Activated naive CD4-positive, alpha-beta T cell treated with Interleukin-2 at 50 U/mL for 16 hours (primary cell): ENCODE results near the gene RNFT2.

Experiments
- DNase-seq: peaks from one replicate; pipeline ENCODE4 v3.0.0-alpha.2; 2020

Gene RNFT2, protein sequence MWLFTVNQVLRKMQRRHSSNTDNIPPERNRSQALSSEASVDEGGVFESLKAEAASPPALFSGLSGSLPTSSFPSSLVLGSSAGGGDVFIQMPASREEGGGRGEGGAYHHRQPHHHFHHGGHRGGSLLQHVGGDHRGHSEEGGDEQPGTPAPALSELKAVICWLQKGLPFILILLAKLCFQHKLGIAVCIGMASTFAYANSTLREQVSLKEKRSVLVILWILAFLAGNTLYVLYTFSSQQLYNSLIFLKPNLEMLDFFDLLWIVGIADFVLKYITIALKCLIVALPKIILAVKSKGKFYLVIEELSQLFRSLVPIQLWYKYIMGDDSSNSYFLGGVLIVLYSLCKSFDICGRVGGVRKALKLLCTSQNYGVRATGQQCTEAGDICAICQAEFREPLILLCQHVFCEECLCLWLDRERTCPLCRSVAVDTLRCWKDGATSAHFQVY

DNA sequence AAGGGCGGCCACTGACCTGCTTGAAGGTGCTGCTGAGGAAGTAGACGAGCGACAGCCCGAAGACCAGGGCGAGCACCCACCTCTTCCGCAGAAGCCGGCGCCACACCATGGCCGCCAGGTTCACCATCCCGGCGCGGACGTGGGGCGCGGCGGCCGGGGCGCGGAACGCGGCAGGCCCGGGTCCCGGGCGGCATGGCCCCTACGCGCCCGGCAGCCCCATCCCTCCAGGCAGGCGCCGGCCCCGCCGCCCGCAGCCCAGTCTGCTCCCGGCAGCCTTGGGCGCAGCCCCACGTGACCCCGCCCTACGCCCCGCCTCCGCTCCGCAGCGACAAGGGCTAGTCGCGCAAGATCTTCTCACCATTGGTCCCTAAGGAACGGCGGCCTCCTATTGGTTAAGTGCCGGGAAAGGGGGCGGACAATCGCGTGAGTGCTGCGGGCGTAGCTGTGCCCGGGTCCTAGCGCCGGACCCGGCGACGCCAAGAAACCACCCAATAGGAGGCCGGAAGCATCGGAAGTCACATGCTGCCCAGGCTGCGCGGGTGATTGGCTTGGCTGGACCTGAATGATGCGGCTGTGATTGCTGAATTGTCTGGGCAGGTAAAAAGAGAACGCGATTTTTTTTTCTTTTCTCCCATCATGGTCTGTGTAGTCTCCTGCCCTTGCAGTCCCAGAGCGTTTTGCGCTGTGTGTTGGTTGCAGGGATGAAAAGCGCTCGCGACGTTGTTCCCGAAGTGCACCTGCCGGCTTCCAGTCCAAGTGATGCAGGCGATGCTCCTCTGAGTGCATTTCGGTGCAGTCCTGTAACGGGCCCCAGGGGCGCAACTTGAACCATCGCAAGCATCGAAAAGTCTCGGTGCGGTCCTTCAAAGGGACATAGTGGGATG lies at the start of gene RNFT2, which contains the start of gene SPRING1:
RNFT2 (plus strand) TSS at position 542 of the 884 bp plus-strand sequence. CDS start 2,183 bp downstream, outside the sequence.
SPRING1 (minus strand) TSS at position 296 of the 884 bp plus-strand sequence; CDS start at position 127, 169 bp downstream.
- DNase-seq, result peak; percentile 99

DNA sequence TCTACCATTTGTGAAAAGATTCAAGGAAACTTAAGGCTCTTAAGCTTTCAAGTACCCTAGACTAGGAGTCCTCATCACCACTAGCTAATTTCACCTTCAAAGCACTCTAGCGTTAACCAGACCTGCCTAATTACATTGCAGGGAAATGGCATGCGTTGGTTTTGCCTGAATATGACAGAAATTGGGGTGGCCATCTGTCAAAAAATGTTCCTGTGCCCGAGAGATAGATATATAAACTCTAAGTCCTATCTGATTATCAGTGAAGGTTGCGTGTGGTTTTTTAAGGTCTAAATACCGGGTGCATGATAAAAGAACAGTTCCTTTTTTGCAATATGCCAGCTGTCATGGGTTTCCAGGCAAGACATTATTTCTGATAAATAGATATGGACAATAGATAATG lies 48.6 kb upstream of the RNFT2 start:
- no peak for DNase-seq

DNA sequence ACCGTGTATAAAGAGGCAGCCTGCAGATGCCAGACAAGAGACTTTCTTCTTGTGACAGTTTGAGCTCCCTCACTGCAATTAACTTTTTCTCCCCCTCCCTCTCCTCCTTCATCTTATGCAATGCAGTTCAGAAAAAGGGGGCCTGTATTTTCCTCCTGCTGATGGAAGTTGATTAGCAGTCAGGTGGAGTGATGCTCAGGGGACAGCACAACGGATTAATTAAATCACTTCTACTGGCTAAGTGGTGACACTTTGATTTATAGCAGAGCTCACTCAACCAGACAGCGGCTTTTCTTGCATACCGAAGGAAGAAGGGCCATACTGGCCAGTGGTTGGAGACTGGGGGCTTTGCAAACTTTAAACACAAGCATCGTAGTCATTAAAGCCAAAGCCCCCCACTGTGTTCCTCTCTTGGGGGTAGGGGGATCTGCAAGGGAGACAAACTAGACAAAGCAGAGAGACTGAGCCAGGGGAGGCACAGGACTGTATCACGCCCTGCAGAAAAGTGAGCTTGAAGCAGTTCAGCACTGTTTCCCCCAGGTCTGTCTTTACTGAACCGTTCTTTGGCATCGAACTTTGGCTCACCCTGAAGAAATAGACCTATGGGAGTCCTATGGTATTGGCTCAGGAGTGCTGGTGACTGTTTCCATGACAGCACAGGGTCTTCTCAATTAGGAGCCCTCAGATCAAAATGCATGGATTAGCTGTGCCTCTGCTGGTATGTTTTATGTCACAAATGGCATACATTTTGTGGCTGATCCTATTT lies 48.0 kb upstream of the RNFT2 start:
- DNase-seq, result no peak

DNA sequence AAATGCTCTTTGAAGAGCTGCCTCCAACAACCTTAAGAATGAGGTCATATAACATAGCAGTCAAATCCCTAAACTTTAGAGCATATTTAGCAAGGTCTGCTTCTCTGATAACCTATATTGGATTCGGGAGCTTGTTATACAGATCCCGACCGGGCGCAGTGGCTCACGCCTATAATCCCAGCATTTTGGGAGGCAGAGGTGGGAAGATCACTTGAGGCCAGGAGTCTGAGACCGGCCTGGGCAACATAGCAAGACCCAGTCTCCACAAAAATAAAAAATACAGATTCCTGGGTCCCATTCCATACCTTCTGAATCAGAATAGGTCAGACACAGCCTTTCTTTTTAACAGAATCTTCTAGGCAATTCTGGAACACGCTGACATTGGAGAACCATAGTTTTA lies 46.9 kb upstream of the RNFT2 start:
- DNase-seq, result no peak

DNA sequence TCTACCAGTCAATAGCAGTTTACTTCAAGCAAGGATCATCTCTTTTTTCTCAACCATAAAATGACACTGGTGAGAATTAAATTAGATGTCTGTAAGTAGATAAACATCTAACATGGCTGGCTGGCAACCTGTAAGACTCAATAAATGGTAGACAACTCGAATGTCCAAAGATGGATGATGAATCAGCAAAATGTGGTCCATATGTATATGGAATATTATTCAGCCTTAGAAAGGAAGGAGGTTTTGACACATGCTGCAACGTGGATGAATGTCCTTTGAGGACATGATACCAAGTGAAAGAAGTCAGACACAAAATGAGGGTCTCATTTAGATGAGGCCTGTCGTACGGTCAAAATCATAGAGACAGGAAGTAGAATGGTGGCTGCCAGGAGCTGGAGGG lies 46.5 kb upstream of the RNFT2 start:
- no peak for DNase-seq

DNA sequence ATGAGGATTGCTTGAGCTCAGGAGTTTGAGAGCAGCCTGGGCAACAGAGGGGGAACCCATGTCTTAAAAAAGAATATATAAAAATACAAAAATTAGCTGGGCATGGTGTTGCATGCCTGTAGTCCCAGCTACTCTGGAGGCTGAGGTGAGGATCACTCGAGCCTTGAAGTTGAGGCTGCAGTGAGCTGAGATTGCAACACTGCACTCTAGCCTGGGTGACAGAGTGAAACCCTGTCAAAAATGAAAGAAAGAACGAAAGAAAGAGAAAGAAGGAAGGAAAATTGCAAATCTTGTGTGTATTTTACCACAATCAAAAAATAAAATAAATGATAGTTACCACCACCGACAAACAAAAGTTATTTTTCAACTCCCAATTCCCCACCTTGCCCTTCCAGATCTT lies 45.5 kb upstream of the RNFT2 start:
- DNase-seq, result no peak

DNA sequence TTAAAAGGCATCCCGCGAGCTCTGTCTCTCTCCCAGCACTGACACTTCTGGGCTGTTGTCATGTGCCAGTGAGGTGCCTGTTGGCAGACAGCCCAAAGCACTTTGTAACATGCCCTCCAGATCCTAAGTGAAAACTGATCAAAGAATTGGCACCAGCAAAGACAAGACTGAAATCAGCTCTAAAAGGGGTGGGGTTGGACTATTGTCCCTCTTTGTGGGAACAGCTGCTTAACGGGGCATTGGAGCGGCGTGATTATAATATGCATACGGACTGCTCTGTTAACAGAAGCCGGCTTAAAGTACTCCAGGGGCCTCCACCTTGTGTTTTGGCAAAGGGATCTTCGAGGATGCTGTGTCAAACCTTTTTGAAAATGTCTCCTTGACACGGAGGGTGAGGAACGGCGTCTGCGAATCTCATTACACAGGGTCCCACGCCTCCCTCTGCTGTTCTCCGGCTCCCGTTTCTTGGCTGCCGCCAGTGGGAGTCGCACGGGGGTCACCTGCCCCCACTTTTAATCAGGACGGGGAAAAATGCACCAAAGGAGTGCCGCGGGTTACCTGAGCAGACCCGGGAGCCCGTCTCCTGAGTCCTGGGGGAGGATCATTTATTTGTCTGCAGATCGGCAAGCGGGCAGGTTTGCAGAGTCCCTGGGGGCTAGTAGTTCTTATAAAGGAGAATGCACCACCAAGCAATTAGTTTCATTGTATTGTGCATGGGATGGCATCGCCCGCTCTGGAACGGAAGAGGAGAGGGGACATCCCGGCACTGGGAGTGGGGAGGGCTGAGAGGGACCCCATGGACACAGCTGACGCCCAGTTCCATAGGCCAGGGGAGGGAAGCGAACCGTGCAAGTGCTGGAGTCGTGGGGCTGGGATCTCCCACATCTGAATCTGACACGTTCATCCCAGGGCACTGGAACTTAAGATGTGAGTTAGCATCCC lies 44.6 kb upstream of the RNFT2 start:
- no peak for DNase-seq

DNA sequence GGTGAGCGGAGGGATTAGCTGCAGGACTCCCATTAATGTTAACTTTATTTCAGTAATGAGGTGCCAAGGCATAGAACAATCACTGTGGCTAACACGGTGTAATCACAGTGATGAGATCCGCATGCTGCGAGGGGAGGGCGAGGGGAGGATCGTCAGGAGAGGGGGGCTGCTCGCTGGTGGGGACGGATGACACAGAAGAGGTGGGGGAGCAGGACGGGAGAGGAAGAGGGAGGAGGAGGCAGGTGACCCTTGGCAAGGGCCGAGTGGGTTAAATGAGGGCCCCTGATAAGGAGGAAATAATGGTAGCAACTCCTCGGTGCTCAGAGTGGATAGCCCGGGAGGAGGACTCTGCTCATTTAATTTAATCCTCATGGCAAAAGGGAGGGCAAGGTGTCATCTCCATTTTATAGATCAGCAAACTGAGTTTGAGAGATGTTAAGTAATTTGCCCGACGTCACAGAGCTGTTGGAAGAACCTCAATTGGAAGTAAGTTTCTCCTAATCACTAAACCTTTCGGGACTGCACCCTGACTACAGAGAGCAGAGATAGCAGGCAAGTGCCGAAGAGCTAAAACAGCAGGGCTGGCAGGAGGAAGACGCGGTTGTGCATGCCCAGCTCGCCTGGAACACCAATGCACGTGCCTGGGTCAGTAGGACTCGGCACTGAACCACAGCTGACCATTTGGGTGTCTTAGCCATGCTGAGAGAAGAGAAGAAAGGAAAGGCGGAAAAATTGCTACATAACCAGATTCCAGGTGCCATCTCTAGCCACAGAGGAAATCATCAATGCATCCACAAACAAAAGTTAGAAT lies 43.3 kb upstream of the RNFT2 start:
- no peak for DNase-seq

DNA sequence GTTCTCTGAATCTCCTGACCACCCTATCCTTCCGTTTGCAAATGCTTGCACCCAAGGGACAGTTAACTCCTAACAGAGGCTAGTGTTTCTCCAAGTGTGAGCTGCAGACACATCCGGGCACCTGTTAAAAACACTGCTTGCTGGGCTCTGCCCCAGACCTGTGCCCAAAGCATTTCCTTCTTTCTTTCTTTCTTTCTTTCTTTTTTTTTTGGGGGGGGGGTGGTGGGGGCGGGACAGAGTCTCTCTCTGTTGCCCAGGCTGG lies 42.7 kb upstream of the RNFT2 start:
- DNase-seq, result no peak

DNA sequence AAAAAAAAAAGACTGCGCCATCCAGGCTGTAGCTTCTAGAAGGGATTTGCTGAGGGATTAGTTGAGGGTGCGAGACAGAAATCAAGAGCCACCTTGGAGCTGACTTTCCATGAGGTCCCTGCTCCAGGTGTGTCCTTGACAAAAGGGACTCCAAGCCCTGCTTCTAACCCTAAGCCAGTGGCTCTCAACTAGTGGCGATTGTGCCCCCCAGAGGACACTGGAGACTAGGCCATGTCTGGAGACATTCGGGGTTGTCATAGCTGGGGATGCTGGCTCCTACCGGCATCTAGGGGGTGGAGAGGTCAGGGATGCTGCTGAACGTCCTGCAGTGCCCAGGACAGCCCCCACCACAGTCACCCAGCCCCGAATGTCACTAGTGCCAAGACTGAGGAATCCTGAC lies 40.8 kb upstream of the RNFT2 start:
- no peak for DNase-seq

DNA sequence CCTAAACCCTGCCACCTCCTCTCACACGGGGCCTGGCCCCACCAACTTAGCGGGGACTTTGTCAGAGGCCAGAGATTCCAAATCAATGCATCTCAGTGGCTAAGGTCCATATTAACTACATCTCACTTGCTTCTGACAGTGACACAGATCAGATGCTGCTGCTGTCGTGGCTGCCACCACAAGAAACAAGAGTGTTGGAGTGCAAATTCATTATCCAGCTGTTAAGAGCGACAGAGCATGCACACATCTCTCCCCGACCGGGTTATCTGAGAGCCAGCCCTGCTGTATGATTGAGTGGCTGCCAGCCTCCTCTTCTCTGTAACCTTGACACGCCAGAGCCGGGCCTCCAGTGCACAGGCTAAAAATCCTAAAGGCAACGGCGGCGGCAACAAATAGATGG lies 40.4 kb upstream of the RNFT2 start:
- DNase-seq, result no peak

DNA sequence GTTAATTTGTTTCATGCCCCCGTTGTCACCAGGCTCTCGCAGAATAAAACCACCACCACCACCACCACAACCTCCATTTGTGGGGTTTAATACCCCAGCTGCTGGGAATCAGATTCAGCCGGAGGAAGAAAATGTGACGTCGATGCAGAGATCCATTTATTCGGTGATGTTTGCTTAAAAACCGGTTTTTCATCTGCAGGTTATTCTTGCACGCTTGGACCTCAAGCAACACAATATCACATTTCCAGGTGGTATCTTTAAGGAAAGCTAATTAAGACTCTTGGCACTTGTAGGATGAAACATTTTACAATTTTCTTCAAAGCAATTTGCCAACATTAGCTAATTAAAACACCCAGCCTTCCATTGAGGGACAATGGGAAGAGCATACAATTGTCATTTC lies 40.0 kb upstream of the RNFT2 start:
- no peak for DNase-seq

DNA sequence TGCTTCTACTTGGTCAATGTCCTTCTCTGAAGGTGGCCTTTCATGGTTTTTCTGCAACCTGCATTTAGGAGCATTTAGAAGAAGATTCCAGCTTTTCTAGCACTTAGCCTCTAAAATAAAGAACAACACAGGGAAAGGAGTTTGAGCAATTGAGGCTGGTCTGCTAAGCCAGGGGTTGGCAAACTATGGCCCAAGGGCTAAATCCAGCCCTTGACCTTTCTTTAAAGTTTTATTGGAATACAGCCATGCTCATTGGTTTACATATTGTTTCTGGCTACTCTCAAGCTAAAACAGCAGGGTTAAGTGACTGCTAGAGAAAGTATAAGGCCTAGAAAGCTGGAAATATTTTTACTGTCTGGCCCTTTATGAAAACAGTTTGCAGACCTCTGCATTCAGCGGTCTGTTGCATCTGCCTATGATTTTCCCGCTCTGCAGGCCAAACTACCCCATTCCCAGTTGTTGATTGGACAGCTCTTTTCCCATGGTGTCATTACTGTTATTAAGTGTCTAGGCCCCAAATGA lies 39.5 kb upstream of the RNFT2 start:
- DNase-seq, result no peak

DNA sequence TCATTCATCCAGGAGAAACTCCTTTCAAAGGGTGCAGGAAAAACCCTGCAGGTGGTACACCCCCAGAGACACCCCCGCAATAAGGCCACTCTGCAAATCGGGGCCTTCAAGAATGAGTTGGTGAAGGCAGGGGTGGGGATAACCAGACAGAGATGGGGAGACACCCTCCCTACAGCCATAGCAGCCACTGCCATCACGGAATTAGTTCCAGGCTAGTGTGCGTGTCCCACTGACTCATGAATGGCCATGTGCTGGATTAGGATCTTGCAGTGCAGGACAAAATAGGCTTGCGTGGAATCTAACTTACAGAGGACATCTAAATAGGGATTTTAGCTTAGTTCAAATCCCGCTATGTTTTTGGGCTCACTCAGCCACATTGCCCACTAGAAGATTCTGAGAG lies 38.0 kb upstream of the RNFT2 start:
- no peak for DNase-seq

DNA sequence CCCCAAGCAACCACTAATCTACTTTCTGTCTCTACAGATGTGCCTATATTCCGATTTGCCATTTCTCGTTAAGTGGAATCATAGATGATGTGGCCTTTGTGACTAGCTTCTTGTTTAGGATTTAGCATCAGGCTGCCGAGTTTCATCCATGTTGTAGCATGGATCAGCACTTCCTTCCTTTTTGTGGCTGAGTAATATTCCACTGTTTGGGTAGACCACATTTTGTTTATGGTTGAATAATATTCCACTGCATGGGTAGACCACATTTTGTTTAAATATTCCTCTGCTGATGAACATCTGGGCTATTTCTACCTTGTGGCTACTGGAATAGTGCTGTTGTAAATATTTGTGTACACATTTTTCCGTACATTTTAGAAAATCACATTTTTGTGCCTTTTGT lies 36.7 kb upstream of the RNFT2 start:
- no peak for DNase-seq

DNA sequence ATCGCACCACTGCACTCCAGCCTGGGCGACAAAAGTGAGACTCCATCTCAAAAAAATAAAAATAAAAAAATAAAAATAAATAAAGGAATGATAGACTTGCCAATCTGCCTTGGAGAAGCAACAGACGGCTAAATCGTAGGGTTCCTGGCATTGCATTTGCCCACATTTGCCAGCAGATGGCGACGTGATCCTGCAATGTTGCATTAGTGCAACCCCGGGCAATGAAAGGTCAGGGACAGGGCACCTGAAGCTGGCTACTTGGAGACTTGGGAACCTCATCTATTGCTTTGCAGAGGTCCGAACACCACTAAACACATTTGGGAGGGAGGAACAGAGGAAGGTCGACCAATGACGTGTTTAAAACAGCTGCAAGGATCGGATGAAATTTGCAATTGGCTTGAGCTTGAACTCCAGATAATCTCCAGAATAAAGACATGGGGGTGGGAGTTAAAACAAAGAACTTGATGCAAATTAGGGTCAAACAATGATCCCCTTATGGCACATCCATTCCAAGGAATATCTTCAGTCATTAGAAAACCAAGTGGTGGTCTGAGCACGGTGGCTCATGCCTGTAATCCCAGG lies 34.8 kb upstream of the RNFT2 start:
- DNase-seq, result peak; percentile 66

DNA sequence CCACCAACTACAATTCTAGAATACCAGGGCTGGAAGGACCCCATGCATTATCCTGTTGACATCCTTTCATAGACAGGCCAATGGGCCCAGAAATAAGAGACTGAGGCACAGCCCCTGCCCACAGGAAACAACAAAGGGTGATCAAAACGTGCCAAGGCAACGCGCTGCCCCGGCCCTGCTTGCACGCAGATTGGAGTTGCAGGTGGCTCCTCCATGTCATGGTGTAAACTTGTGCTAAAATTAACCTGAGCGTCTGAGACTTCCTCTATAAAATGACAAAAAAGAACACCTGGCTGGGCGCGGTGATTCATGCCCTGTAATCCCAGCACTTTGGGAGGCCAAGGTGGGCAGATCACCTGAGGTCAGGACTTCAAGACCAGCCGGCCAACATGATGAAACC lies 30.4 kb upstream of the RNFT2 start:
- no peak for DNase-seq

DNA sequence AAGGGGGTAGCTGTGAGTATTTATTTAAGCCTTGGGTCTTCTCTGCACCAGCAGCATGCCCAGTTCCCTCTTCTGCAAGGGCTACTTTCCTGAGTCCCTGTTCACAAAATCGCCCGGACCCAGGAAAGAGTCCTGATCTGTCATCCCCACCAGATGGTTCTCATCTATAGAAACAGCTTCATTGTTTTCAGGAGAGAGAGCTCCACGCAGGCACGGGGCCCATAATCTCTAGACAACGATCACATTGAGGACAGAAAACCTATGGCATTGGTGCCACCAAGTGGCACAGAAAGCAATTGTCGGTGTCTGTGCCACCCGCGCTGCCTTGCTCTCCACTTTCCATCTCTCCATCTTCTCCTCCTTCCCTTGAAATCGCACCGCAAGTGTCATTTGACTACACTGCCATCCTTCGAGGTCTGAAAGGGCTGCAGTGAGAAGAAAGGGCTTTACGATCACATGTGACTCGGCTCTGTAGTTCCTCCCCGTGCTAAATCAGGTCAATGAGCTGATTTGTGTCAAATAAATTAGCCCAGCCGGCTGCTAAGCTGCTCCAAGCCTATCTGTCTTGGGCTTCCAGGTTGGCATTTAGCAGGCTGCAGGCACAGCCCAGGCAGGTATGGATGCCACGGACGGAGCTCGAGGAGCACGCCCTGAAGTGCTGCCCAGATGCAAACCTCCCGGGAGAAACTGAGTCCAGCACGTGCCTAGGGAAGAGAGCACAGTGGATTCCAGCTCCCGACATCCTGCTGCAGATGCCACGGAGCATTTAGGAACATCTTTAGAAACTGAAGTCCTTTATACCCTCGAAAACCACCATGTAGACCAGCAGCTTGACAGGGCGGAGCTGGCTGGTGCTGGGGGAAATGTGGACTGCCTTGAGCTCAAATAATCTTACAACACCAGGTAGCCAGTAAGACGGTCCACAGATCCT lies 29.0 kb upstream of the RNFT2 start:
- peak; percentile 41 for DNase-seq

DNA sequence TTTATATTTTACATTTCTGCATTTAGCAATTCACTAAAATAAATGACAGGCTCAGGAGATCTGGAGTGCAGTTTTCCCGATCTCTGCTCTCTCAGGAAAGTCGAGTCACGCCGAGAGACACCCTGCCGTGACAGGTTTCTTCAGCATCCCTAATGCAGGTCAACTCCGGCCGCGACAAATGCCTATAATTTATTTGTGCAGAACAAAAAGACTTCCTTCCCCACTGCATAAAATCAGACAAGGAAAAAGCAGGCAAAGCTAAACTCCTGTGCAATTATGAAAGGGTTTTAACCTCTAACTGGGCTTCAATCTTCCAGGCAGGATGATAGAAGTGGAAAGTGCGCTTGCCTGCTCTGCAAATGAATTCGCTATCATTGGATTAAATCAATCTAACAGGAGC lies 28.3 kb upstream of the RNFT2 start:
- DNase-seq, result no peak
